ENCODE results near the gene ADAMTS6.

The ADAMTS6 gene

DNA sequence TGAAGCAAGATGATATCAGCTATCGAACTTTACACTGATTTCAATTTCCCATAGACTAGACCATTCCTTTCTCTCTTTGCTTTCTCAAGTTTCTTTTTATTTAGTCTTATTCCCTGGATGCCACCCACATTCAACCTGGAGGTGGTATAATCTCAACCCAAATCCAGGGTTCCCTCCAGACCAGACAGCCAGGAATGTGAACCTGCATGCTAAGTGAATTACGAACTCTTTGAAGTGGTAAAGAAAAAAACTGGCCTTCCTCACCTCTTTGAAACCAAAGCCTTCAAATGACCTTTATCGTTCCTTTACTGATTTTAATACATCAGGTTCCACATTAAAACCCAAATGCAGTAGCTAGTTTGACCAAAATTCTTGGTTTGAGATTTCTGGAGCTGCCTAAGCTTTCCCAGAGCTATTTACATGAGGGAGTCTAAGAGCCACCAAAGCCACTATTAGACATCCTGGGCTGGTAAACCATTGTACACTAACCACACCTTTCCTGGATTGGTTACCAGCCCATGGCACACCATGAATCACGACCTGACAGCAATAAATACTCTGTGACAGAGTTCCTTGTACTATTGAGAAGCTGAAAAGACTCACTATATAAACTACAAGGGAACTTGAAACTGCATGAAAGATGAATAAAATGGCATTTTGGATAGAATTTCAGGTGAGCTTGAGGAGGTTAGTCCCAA lies 323.7 kb downstream of the ADAMTS6 start:
- no peak overlapping the region for H3K4me3 ChIP-seq (ENCODE audit: low read depth, low read length)
- no peak for DNase-seq
- TF ChIP-seq, protein P1, sequence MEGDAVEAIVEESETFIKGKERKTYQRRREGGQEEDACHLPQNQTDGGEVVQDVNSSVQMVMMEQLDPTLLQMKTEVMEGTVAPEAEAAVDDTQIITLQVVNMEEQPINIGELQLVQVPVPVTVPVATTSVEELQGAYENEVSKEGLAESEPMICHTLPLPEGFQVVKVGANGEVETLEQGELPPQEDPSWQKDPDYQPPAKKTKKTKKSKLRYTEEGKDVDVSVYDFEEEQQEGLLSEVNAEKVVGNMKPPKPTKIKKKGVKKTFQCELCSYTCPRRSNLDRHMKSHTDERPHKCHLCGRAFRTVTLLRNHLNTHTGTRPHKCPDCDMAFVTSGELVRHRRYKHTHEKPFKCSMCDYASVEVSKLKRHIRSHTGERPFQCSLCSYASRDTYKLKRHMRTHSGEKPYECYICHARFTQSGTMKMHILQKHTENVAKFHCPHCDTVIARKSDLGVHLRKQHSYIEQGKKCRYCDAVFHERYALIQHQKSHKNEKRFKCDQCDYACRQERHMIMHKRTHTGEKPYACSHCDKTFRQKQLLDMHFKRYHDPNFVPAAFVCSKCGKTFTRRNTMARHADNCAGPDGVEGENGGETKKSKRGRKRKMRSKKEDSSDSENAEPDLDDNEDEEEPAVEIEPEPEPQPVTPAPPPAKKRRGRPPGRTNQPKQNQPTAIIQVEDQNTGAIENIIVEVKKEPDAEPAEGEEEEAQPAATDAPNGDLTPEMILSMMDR (IDR thresholded peaks at IDR 0.05; ENCODE audit: low read depth, low read length) = no peak
- H3K27ac ChIP-seq = no peak overlapping the region
- H3K9me3 ChIP-seq (ENCODE audit: severe bottlenecking) = no peaks in the 10 kb centered on the region
- H3K36me3 ChIP-seq = no peaks in the 10 kb centered on the region
- H3K27me3 ChIP-seq (ENCODE audit: insufficient read depth, low read depth, severe bottlenecking) = no peaks in the 10 kb centered on the region

DNA sequence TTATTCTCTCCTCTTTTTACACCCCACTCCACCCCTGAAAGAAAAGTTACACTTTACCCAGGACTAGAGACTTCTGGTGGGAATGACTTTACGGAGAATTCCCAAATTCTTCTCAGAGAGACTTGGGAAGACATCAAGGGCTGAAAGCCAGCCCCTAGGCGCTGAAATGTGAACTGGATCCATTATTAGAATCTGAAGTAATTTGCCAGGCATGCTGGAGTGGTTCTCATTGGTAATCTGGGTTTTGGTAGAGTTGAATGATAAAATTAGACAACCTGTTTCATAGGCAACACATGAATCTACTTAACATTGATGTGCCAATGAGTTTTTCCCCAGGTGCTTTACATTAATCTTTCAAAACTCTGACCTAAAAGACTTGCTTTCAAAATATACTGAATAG lies 324.8 kb downstream of the ADAMTS6 start:
- Histone ChIP-seq H3K27ac (no peak overlapping the region), H3K27me3 (ENCODE audit: insufficient read depth, low read depth, severe bottlenecking) (no peaks in the 10 kb centered on the region), H3K4me3 (ENCODE audit: low read depth, low read length) (no peak overlapping the region), H3K9me3 (ENCODE audit: severe bottlenecking) (no peaks in the 10 kb centered on the region), H3K36me3 (no peaks in the 10 kb centered on the region)
- TF ChIP-seq, protein P1 (IDR thresholded peaks at IDR 0.05; ENCODE audit: low read depth, low read length) = no peak
- no peak for DNase-seq

DNA sequence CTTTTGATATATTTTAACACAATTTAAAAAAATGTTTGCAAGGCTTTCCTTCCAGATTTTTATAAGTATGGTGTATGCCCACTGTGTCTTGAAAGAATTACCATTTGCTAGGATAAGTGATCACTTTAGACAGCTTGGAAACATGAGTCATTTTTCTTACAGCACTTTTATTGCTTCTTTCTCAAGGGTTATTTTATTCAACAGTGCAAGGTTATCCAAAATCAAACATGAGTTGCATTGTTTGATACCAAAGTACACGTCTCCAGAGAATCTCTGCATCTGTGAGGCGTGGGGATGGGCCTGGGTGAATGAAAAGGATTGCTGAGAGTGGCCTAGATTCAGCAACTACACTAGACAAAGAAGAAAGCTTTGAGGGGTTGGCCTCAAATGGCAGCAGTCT lies 329.6 kb downstream of the ADAMTS6 start:
- Histone ChIP-seq H3K27ac (no peak overlapping the region), H3K9me3 (ENCODE audit: severe bottlenecking) (no peaks in the 10 kb centered on the region)
- no peak for DNase-seq

DNA sequence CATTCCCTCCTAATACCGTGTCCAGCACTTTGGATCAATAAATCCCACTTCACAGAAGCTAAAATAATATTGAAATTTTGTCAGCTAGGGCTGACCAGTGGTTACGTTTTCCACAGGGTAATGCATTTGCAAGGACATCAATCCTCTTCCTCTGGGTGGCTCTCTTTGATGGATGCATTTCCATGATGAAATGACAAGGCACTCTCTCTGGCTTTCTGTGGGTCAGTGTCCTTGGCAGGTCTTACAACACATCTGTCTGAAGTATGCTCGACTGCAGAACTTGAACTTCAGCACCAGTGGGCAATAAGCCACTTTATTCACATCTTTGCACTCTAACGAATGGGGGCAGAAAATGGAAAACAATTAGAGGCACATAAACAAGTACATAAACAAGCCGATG lies 330.1 kb downstream of the ADAMTS6 start:
- no peak overlapping the region for H3K27ac ChIP-seq
- TF ChIP-seq, protein P1 (IDR thresholded peaks at IDR 0.05; ENCODE audit: low read depth, low read length) = no peak
- no peaks in the 10 kb centered on the region for H3K27me3 ChIP-seq (ENCODE audit: insufficient read depth, low read depth, severe bottlenecking)
- H3K36me3 ChIP-seq = no peaks in the 10 kb centered on the region
- no peak overlapping the region for H3K4me3 ChIP-seq (ENCODE audit: low read depth, low read length)
- no peaks in the 10 kb centered on the region for H3K9me3 ChIP-seq (ENCODE audit: severe bottlenecking)
- DNase-seq = no peak

More for the DNA sequence above, 329.6 kb downstream of the ADAMTS6 start:
- TF ChIP-seq, protein P1 (IDR thresholded peaks at IDR 0.05; ENCODE audit: low read depth, low read length) = no peak
- Histone ChIP-seq H3K27me3 (ENCODE audit: insufficient read depth, low read depth, severe bottlenecking) (no peaks in the 10 kb centered on the region), H3K4me3 (ENCODE audit: low read depth, low read length) (no peak overlapping the region), H3K36me3 (no peaks in the 10 kb centered on the region)

DNA sequence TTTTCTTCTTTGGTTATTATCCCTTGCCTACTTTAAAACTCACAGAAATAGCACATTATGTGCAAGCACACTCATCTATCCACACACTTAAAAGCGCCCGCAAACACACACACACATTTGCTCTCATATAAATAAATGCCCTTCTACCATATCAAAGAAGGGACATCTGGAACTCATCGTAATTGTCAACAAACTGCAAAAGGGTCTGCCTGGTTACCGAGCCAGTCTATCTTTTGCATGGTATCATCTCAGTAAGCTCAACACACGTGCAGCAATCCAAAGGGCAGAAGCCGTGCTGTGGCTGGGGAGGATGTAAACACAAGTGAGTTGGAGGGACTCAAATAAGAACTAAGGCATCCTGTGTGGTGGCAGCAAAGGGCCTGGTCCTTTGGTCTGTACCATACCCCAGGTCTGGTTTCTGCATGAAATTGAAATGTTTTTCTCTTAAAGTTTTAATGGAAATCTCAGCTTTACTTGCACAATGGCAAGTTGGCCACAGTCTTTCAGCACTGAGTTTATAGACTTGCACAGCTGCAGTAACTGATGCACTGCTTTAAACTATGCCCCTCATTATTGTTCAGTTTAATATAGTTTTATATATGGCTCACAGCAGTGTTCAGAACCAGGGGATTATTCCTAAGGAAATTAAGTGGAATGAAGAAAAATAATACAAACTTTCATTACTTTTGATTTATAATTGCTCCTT lies 331.0 kb downstream of the ADAMTS6 start:
- Histone ChIP-seq H3K27me3 (ENCODE audit: insufficient read depth, low read depth, severe bottlenecking) (no peaks in the 10 kb centered on the region), H3K36me3 (no peaks in the 10 kb centered on the region), H3K27ac (no peak overlapping the region), H3K9me3 (ENCODE audit: severe bottlenecking) (no peaks in the 10 kb centered on the region), H3K4me3 (ENCODE audit: low read depth, low read length) (no peak overlapping the region)
- TF ChIP-seq, protein P1 (IDR thresholded peaks at IDR 0.05; ENCODE audit: low read depth, low read length) = no peak
- no peak for DNase-seq
